ENCODE results near the gene METTL1. TPM values are rescaled to one million over a fixed set of nuclear protein-coding genes. Genes with fewer than 3 reads are reported as not detected.
"Not testable (repeated sequence)": the region's sequence is repeated elsewhere in the genome, so short reads cannot be mapped to it uniquely, and the experiment has no call there.

METTL1 gene
- total and polyA plus RNA-seq, 4 donors = 2.8 to 11.2 (median 7.1) TPM

DNA sequence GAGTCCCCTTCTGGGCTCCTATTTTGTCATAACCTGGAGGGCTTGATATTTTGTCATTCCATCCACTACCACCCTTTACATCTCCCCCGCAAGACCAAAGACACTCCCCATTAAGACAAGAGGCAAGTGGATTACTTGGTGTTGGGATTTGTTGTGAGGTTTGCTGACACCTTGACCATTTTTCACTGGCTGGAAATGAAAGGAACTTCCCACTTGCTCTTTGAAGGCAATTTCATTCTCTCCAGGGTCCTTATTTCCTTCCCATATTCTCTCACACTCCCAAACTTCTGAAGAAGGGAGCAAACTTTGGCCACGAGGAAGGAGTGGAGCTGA is 48.3 kb downstream of the METTL1 start:
- Histone ChIP-seq H3K4me1 (ENCODE audit: control insufficient read depth in 4 of 4, insufficient read depth in 4 of 4, low read length in 3 of 4) (peaks cover 0 to 14% (median 9%) of the 10 kb centered on the region in 4 donors), H3K36me3 (ENCODE audit: control insufficient read depth in 4 of 4, insufficient read depth in 3 of 4, low read depth in 1 of 4, low read length in 3 of 4) (peaks cover 7 to 32% (median 25%) of the 10 kb centered on the region in 4 donors), H3K27me3 (ENCODE audit: control insufficient read depth in 4 of 4, insufficient read depth in 4 of 4, low read length in 3 of 4) (no peaks in the 10 kb centered on the region), H3K9ac (ENCODE audit: low read depth in 1 of 2, low read length in 2 of 2) (no peak overlapping the region), H3K27ac (ENCODE audit: low read depth in 1 of 2, low read length in 2 of 2) (no peak overlapping the region), H3K4me3 (ENCODE audit: low read depth in 1 of 3, low read length in 3 of 3) (no peak overlapping the region), H3K9me3 (ENCODE audit: control insufficient read depth in 4 of 4, low read length in 3 of 4) (no peaks in the 10 kb centered on the region)
- no peak for DNase-seq (ENCODE audit: low spot score)
- TF ChIP-seq, protein P1, sequence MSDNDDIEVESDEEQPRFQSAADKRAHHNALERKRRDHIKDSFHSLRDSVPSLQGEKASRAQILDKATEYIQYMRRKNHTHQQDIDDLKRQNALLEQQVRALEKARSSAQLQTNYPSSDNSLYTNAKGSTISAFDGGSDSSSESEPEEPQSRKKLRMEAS (IDR thresholded peaks at IDR 0.05) = no peak
- no peak for TF ChIP-seq HNF4A (conservative IDR thresholded peaks at IDR 0.05)
- no peak for TF ChIP-seq ZBTB33 (IDR thresholded peaks at IDR 0.05)
- no peak for TF ChIP-seq RAD21 (IDR thresholded peaks at IDR 0.05)
- TF ChIP-seq EGR1 (IDR thresholded peaks at IDR 0.05; ENCODE audit: low read depth in 2 of 2) = no peak
- TF ChIP-seq TAF1 (conservative IDR thresholded peaks at IDR 0.05) = no peak
- TF ChIP-seq FOXA1 (IDR thresholded peaks at IDR 0.05) = no peak
- 76% methylated on average over 2 of the region's 2 CpGs for WGBS

DNA sequence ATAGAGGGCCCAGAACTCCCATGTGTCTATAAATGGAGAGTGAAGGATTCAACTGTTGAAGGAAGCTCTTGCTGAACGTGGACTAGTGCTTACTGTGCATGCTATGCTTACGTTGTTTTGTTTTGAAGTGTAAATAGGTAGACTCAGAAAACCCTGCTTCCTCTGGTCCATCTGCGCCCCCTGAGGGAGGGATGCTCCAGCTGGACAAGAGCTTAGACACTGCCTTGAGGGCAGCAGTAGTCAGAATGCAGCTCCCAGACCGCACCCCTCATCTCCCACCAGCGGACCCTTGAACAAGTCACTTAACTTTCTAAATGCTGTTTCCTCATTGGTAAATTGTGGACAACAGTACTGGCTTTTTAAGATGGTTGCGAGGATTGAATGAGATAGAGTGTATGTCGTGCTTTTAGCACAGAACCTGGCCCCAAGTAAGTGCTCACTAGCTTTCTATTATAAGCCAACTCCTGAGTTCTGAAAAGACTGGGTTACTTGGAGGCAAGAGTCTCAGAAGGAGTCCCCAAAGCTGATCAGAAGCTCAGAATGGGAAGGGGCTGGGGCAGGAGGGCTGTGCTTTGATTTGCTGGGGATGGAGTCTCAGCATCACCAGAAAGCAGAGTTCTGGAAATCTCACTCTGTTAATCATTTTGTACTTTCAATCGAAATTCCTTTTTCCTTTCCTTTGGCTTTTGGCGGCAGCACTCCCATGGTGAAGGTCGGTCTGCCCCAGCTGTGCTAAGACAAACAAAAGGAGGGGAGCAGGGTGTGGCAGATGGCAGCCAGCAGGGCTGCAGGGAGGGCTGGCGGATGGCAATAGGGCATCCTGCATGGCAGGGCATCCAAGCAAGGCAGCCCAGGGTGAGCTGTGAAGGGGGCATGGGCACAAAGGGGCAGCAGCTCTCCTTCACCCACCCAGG is 48.9 kb downstream of the METTL1 start:
- Histone ChIP-seq H3K4me3 (ENCODE audit: low read depth in 1 of 3, low read length in 3 of 3) (no peak overlapping the region), H3K9ac (ENCODE audit: low read depth in 1 of 2, low read length in 2 of 2) (no peak overlapping the region), H3K36me3 (ENCODE audit: control insufficient read depth in 4 of 4, insufficient read depth in 3 of 4, low read depth in 1 of 4, low read length in 3 of 4) (peaks cover 7 to 38% (median 32%) of the 10 kb centered on the region in 4 donors), H3K27me3 (ENCODE audit: control insufficient read depth in 4 of 4, insufficient read depth in 4 of 4, low read length in 3 of 4) (no peaks in the 10 kb centered on the region), H3K4me1 (ENCODE audit: control insufficient read depth in 4 of 4, insufficient read depth in 4 of 4, low read length in 3 of 4) (peaks cover 0 to 14% (median 9%) of the 10 kb centered on the region in 4 donors), H3K9me3 (ENCODE audit: control insufficient read depth in 4 of 4, low read length in 3 of 4) (no peaks in the 10 kb centered on the region), H3K27ac (ENCODE audit: low read depth in 1 of 2, low read length in 2 of 2) (no peak overlapping the region)
- 64% methylated on average over 11 of the region's 11 CpGs for WGBS
- no peak for TF ChIP-seq FOXA1 (IDR thresholded peaks at IDR 0.05)
- TF ChIP-seq, protein P2, sequence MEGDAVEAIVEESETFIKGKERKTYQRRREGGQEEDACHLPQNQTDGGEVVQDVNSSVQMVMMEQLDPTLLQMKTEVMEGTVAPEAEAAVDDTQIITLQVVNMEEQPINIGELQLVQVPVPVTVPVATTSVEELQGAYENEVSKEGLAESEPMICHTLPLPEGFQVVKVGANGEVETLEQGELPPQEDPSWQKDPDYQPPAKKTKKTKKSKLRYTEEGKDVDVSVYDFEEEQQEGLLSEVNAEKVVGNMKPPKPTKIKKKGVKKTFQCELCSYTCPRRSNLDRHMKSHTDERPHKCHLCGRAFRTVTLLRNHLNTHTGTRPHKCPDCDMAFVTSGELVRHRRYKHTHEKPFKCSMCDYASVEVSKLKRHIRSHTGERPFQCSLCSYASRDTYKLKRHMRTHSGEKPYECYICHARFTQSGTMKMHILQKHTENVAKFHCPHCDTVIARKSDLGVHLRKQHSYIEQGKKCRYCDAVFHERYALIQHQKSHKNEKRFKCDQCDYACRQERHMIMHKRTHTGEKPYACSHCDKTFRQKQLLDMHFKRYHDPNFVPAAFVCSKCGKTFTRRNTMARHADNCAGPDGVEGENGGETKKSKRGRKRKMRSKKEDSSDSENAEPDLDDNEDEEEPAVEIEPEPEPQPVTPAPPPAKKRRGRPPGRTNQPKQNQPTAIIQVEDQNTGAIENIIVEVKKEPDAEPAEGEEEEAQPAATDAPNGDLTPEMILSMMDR (IDR thresholded peaks at IDR 0.05; ENCODE audit: low read depth, low read length, missing input control) = no peak
- TF ChIP-seq NR2F2 (IDR thresholded peaks at IDR 0.05) = no peak
- TF ChIP-seq SP1 (IDR thresholded peaks at IDR 0.05) = no peak
- no peak for TF ChIP-seq RAD21 (IDR thresholded peaks at IDR 0.05)
- no peak for TF ChIP-seq ZBTB33 (IDR thresholded peaks at IDR 0.05)
- no peak for TF ChIP-seq HNF4G (IDR thresholded peaks at IDR 0.05)
- TF ChIP-seq REST (IDR thresholded peaks at IDR 0.05) = no peak
- TF ChIP-seq EGR1 (IDR thresholded peaks at IDR 0.05; ENCODE audit: low read depth in 2 of 2) = no peak
- TF ChIP-seq YY1 (IDR thresholded peaks at IDR 0.05) = no peak
- no peak for DNase-seq (ENCODE audit: low spot score)

DNA sequence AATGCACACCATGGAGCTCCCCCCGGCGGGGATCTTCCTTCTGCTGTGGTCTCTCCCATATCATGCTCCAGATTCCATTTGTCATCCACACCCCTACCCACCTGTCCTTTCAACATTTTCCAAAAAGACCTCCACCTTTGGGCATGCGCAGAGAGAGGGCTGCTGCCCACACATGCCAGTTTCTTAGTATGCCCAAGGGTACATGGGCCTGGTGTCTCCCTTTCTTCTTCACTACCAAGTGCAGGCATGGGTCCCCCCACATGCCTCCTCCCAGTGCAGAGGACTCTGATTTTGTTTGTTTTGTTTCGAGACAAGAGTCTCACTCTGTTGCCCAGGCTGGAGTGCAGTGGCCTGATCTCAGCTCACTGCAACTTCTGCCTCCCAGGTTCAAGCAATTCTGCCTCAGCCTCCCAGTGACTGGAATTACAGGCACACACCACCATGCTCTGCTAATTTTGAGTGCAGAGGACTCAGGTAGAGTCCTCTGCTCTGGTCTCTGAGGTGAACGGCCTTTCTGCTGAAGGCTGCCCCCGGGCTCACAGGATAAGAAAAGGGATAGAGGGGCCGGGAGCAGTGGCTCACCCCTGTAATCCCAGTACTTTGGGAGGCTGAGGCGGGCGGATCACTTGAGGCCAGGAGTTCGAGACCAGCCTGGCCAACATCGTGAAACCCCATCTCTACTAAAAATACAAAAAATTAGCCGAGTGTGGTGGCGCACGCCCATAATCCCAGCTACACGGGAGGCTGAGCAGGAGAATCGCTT is 49.9 kb downstream of the METTL1 start:
- H3K36me3 ChIP-seq (ENCODE audit: control insufficient read depth in 4 of 4, insufficient read depth in 3 of 4, low read depth in 1 of 4, low read length in 3 of 4) = peaks cover 7 to 44% (median 38%) of the 10 kb centered on the region in 4 donors
- not testable (repeated sequence) for DNase-seq (ENCODE audit: low spot score)

More for the DNA sequence above, 49.9 kb downstream of the METTL1 start:
- not testable (repeated sequence) for H3K27me3 ChIP-seq (ENCODE audit: control insufficient read depth in 4 of 4, insufficient read depth in 4 of 4, low read length in 3 of 4); H3K4me1 ChIP-seq (ENCODE audit: control insufficient read depth in 4 of 4, insufficient read depth in 4 of 4, low read length in 3 of 4); H3K4me3 ChIP-seq (ENCODE audit: low read depth in 1 of 3, low read length in 3 of 3); H3K27ac ChIP-seq (ENCODE audit: low read depth in 1 of 2, low read length in 2 of 2); H3K9me3 ChIP-seq (ENCODE audit: control insufficient read depth in 4 of 4, low read length in 3 of 4); H3K9ac ChIP-seq (ENCODE audit: low read depth in 1 of 2, low read length in 2 of 2)
- 94% methylated on average over 16 of the region's 16 CpGs for WGBS
